Keratinocyte (primary cell): ENCODE results near the gene SYT12.

ENCODE experiments used
- EZH2 ChIP-seq: IDR thresholded peaks from one replicate; pipeline ENCODE4 v1.6.1; 2012; ENCODE audit warnings: inconsistent platforms, mild to moderate bottlenecking, low read length, moderate library complexity
- TF ChIP-seq, protein P1 (sequence below), 3 experiments: IDR thresholded peaks in 1 of 3; conservative IDR thresholded peaks in 1 of 3; optimal IDR thresholded peaks in 1 of 3; 2 replicates in 2 of 3; 3 replicates in 1 of 3; pipeline versions ENCODE3 to v1.5.1; 2011; ENCODE audit warnings: low read length in 3 of 3, mild to moderate bottlenecking in 3 of 3, moderate library complexity in 2 of 3, control low read depth in 1 of 3, inconsistent platforms in 1 of 3; ENCODE audit not compliant: insufficient read depth in 2 of 3; ENCODE audit errors: extremely low read depth in 1 of 3

DNA sequence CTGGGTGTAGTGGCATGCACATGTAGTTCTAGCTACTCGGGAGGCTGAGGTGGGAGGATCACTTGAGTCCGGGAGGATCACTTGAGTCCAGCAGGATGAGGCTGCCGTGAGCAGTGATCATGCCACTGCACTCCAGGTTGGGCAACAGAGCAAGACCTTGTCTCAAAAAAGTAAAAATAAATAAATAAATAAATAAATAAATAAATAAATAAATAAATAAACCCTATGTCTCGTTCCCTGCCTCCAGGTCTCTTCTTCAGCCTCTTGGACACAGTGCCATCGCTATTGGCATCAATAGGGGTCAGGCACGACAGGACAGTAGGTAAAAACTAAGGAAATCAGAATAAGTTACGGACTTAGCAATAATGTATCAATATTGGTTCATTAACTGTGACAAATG lies 23.4 kb upstream of the SYT12 start:
- TF ChIP-seq, protein P1, sequence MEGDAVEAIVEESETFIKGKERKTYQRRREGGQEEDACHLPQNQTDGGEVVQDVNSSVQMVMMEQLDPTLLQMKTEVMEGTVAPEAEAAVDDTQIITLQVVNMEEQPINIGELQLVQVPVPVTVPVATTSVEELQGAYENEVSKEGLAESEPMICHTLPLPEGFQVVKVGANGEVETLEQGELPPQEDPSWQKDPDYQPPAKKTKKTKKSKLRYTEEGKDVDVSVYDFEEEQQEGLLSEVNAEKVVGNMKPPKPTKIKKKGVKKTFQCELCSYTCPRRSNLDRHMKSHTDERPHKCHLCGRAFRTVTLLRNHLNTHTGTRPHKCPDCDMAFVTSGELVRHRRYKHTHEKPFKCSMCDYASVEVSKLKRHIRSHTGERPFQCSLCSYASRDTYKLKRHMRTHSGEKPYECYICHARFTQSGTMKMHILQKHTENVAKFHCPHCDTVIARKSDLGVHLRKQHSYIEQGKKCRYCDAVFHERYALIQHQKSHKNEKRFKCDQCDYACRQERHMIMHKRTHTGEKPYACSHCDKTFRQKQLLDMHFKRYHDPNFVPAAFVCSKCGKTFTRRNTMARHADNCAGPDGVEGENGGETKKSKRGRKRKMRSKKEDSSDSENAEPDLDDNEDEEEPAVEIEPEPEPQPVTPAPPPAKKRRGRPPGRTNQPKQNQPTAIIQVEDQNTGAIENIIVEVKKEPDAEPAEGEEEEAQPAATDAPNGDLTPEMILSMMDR (optimal IDR thresholded peaks at IDR 0.05 in 1 of 3, IDR thresholded peaks at IDR 0.05 in 1 of 3, conservative IDR thresholded peaks at IDR 0.05 in 1 of 3; ENCODE audit: extremely low read depth in 1 of 3, insufficient read depth in 2 of 3, low read length in 3 of 3) = no peak
- no peak for TF ChIP-seq EZH2
